ENCODE results near the gene APOL4.

APOL4 gene

GRCh38 chr22:36151006-36151595 lies 50.5 kb downstream of the APOL4 start:
- DNase-seq: no peak

DNA sequence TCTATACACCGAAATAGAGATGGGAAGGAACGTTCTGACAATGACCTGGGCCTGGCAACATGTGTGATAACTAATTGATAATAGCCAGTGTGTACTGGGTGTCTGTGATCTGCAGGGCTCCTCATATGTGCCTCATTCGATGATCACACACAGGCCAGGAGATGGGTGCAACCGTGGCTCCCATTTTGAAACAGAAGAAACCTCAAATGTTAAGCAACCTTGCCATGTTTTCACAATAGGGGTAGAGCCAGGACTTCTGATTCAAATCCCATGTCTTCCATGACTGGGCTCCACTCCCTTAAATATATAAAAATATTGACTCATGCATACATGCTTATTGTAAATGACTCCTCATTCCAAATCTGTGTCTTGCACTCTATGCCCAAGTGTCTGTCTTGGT lies 52.2 kb downstream of the APOL4 start:
- DNase-seq: no peak

- DNase-seq: no peak
These were observed 53.2 kb downstream of the APOL4 start for GRCh38 chr22:36148411-36148810.

DNA sequence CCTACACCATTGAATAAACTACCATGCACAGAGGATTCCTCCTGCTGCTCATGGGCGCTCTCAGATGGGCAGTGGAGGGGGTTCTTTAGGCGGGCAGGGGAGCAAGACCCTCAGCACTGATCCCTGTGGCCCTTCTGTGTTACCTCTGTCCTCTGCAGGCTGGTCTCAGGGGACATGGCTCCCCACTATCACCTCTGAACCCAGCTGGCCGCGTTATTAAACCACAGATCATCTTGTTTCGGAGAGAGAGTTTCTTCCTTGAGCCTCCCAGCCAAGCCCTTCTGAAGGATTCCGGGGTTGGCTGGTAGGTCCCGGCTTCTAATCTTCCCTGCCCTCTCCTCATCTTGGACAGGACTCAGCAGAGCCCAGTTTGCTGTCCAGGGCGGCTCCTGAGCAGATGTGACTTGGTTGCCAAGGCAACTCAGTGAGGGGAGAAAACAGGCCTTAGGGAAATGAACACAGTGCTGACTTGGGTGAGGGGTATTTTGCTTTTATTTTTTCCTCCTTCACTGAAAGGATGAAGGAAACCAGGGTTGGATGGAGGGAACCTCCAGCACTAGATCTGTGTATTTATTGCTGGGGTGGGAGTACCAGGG lies 54.3 kb downstream of the APOL4 start:
- no peak for DNase-seq

- no peak for DNase-seq
These were observed 55.7 kb downstream of the APOL4 start for GRCh38 chr22:36145881-36146280.

GRCh38 chr22:36144886-36145541 lies 56.6 kb downstream of the APOL4 start:
- DNase-seq: peak; percentile 53

DNA sequence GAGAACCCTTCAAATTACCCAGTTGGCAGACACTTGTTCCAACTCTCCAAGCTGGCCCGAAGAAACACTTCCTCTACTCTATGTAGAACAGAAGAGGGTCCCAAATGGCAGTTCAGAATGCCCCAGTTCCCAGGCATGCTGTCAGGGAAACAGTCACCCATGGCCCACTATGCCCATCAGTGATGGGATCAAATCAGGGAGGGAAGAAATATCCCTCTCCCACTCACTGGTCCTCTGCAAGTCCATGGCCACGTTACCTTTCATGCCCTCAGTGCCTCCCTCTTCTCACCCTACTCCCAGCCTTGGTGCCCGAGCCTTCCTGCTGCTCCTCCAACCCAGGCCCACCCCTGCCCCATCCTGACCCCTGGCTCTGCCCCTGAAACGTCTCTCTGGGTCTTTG lies 57.7 kb downstream of the APOL4 start:
- DNase-seq: no peak

DNA sequence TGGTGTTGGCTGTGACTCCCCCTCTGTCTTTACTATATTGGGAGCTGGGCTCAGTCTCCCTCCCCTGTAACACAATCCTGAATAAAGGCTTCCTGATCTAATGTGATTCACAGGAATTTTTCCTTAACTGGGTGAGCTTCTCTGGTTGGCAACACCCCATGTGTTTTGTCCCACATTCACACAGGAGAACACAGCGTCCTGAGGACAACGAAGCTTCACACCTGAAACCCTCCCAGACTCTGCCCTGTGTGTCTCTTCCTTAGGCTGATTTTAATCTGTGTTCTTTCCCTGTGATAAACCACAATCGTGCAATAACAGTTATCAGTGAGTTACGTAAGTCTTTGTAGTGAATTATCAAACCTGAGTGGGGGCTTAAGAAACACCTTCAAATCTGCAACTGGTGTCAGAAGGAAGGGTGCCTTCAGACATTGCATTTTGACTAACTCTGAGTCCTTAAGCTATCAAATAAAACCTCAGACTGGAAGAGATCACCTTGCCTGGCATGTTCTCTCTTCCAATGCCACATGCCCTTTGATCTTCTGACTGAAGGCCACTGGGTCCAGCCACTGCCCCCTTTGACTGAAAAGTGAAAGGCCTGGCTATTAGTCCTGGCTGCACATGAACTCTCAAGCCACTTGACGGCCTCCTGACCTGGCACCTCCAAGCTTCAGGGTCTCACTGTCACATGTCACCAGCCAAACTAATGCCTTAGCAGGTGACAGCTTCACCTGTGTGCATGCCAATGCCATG lies 58.4 kb downstream of the APOL4 start:
- DNase-seq: no peak

- no peak for DNase-seq
These were observed 60.1 kb downstream of the APOL4 start for GRCh38 chr22:36141481-36141880.

All from CD4-positive, alpha-beta T cell treated with Interleukin-17A for 1 hour (primary cell).